GM20000 (cell line): ENCODE data around the gene ARMC2.

ENCODE experiments used
- DNase-seq: peaks from one replicate; pipeline ENCODE4 v3.0.0; 2012; ENCODE audit warnings: low spot score
- TF ChIP-seq, protein P1 (sequence below): IDR thresholded peaks from 2 replicates; pipeline ENCODE4 v1.5.1; 2012; ENCODE audit warnings: mild to moderate bottlenecking, control low read depth; ENCODE audit errors: extremely low read depth, missing control alignments

The ARMC2 gene, protein sequence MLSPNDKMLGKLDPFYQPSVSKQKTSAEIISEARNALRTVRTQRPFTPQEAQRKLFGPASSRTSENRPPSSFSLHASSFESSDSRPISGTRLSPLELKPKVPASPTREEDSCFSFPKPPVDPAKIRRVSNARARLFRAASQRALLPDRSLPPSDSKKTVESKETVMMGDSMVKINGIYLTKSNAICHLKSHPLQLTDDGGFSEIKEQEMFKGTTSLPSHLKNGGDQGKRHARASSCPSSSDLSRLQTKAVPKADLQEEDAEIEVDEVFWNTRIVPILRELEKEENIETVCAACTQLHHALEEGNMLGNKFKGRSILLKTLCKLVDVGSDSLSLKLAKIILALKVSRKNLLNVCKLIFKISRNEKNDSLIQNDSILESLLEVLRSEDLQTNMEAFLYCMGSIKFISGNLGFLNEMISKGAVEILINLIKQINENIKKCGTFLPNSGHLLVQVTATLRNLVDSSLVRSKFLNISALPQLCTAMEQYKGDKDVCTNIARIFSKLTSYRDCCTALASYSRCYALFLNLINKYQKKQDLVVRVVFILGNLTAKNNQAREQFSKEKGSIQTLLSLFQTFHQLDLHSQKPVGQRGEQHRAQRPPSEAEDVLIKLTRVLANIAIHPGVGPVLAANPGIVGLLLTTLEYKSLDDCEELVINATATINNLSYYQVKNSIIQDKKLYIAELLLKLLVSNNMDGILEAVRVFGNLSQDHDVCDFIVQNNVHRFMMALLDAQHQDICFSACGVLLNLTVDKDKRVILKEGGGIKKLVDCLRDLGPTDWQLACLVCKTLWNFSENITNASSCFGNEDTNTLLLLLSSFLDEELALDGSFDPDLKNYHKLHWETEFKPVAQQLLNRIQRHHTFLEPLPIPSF

DNA sequence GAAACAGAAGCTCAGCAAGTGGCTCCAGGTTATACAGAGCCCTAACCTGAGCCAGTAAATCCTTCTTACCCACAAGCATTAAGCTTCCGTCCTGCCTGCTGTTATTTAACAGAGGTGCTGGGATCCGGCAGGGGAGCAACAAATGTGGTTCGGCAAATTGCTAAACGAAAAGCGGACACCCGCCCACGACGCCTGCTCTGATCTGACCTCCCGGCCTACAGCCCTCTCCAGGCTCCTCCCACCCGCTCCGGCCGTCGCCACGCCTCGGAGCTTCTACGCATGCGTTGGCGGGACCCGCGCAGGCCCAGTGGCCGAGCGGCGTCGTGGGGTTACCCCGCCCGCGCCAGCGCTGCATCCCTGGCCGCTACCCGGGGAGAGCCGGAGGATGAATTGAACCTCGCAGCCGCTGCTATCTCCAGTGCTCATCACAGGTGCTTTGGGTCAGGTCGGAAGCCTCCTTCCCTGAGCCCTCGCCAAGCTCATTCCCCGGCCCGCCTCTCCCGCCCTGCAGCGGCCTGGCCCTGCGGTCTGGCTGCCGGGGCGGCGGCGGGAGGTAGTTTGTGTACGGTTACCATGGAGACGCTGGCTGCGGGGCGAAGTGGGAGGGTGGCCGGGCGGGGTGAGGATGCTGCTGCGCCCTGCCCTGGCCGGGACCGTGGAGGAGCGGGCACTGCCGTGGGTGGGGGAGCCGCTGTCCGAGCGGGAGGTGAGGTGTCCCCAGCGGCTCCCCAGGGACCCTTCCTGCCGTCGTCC is at the start of gene ARMC2:
Gene ARMC2 (plus strand): TSS at position 307 of the 753 bp plus-strand sequence. CDS start 5,846 bp downstream, outside the sequence.
- peak; percentile 94 for DNase-seq
- TF ChIP-seq, protein P1, sequence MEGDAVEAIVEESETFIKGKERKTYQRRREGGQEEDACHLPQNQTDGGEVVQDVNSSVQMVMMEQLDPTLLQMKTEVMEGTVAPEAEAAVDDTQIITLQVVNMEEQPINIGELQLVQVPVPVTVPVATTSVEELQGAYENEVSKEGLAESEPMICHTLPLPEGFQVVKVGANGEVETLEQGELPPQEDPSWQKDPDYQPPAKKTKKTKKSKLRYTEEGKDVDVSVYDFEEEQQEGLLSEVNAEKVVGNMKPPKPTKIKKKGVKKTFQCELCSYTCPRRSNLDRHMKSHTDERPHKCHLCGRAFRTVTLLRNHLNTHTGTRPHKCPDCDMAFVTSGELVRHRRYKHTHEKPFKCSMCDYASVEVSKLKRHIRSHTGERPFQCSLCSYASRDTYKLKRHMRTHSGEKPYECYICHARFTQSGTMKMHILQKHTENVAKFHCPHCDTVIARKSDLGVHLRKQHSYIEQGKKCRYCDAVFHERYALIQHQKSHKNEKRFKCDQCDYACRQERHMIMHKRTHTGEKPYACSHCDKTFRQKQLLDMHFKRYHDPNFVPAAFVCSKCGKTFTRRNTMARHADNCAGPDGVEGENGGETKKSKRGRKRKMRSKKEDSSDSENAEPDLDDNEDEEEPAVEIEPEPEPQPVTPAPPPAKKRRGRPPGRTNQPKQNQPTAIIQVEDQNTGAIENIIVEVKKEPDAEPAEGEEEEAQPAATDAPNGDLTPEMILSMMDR = no peak

DNA sequence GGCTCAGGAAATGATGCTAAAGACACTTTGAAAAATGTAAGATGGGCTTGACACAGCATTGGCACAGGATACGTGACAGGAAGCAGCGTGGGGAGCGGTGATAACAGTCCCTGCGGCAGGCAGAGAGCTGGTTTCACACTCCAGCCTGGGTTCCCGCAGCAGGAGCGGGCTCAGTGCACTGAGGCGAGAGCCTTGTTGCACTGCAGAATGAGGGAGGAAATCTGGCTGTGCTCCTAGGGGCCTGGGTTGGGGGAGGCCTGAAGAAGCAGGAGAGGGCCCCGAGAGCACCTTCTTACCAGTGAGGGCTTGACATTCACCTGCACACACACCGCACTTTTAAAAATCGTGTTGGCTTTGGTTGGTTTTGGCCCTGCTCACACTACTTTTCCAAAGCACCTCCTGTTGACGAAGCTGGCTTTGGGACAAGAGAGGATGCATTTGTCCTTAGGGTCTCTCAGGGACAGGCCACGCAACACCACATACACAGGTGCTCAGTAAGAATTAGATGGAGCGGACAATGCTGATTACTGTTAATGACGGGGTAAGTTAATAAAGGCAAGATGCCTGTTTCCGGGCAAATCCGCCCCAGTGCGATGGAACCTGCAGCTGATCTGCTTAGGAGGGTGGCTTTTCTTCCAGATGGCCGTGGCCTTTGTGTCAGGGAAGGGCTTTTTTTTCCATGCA is 49.4 kb upstream of the ARMC2 start:
- TF ChIP-seq, protein P1 = no peak
- no peak for DNase-seq

DNA sequence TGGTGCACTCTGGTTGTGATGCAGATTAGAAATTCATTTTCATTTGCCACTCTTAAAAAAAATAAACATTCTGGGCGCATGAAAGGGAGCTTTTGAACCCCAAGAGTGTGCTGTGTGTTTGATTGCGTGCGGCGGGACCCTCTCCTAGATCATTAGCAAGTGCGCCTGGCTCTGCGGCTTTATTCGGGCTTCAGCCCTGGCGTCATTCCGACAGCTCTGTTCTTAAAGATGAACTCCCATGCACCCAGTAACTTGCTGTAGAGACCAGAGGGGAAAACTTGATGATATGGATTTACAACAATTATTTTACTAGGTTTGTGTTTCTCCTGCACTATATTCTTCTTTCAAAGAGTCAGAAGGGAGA is 48.9 kb upstream of the ARMC2 start:
- no peak for DNase-seq
- TF ChIP-seq, protein P1 = no peak

DNA sequence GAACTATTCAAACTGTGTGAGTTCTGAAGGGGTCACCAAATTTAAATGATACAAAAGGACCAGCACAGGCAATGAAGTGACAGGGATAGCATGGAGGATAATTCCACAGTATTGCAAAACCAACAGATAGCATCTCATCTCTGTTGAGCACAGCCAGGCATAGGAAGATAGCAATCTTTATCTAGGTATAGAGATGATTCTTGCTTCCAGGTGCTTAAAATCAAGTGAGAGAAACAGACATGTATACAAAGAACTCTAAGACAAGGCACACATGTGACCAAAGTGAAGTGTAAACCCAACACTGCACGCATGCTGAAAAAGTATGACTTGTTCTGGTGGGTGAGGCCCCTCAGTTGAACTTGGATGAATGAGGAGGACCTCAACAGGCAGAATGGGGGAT is 48.4 kb upstream of the ARMC2 start:
- DNase-seq = no peak
- TF ChIP-seq, protein P1 = no peak

DNA sequence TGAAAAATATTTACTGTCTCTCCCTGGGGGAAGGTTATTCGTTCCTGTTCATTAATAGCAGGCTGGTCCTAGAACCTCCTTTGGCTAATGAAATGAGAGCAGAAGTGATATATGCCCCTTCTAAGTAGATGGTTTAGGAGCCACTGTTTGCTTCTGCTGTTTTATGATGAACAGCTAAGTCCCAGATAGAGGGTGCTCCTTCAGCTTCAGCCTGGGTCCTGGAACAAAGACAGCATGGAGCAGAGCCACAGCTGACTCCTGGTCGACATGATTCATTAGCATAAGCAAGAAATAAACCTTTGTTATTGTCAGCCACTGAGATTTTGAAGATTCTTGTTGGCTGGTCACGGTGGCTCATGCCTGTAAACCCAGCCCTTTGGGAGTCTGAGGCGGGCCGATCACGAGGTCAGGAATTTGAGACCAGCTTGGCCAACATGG is 47.8 kb upstream of the ARMC2 start:
- no peak for DNase-seq
- TF ChIP-seq, protein P1 = no peak

DNA sequence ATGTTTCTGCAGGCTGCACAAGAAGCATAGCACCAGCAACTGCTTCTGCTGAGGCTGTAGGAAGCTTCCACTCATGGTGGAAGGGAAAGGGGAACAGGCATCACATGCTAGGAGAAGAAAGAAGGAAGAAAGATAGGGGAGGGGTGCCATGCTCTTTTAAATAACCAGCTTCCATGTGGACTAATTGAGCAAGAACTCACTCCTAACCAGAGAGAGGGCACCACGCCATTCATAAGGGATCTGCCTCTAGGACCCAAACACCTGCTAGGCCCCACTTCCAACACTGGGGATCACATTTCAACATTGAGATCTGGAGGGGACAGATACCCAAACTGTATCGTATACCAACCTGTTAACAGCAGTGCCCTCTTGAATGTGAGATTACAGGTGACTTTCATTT is 46.9 kb upstream of the ARMC2 start:
- no peak for DNase-seq
- TF ChIP-seq, protein P1 = no peak
